GM12878 (cell line): ENCODE measurements around the gene ADGRD1. TPM values are rescaled to one million over a fixed set of nuclear protein-coding genes. Genes with fewer than 3 reads are reported as not detected.

ENCODE experiments used
- ATAC-seq: fragments of 200-7000 bp; cut with Tn5 transposase; 3 replicates; pipeline ENCODE4 v1.9.1; 2020; ENCODE audit warnings: mild to moderate bottlenecking, moderate library complexity
- BruUV-seq: library from RNA; stranded (reverse); fragments of 400-500 nt; replicated peaks from 2 replicates; lab custom pipeline; 2021; lab: Mats Ljungman, UMichigan
- CTCF ChIA-PET: fragments of 300-600 bp; sonication (Branson Sonifier 250); formaldehyde crosslinking; extraction: SDS; loops from one replicate; lab custom pipeline; 2021; ENCODE audit warnings: inconsistent platforms; lab: Yijun Ruan, JAX
- POLR2A ChIA-PET: fragments of 350-600 bp; formaldehyde crosslinking; extraction: SDS; loops from one replicate; lab custom pipeline; 2021; ENCODE audit warnings: inconsistent platforms; lab: Charles Lee
- RAD21 ChIA-PET: fragments of 300-600 bp; sonication (Branson Sonifier 250); formaldehyde crosslinking; loops from one replicate; lab custom pipeline; 2023; ENCODE audit warnings: antibody characterized with exemption; ENCODE audit not compliant: unreplicated experiment; lab: Charles Lee
- SMC1A ChIA-PET: fragments of 300-600 bp; sonication (Branson Sonifier 250); formaldehyde crosslinking; loops from one replicate; lab custom pipeline; 2023; ENCODE audit not compliant: unreplicated experiment, uncharacterized antibody; lab: Charles Lee
- DNase-seq: peaks from one replicate; pipeline ENCODE4 v3.0.0-alpha.2; 2011; ENCODE audit warnings: low read depth, low spot score
- FAIRE-seq: peaks from 3 replicates; lab custom pipeline; 2011; peaks lifted over from hg19 to GRCh38; lab: Jason Lieb, UNC
- H2AFZ ChIP-seq: 2 replicates; pipeline ENCODE4 v1.6.0; 2011; ENCODE audit warnings: low read depth, low read length, control low read depth; ENCODE audit not compliant: control insufficient read depth
- H3K27ac ChIP-seq: 2 replicates; pipeline ENCODE4 v1.5.1; 2011; ENCODE audit warnings: control low read depth; ENCODE audit not compliant: control insufficient read depth, insufficient read depth
- H3K27me3 ChIP-seq, 2 experiments: replicated peaks in 1 of 2; 2 replicates each; pipeline versions ENCODE4 v1.6.0 to v1.6.1; 2011; ENCODE audit warnings: low read length in 1 of 2; ENCODE audit not compliant: control insufficient read depth in 2 of 2, insufficient read depth in 2 of 2
- H3K36me3 ChIP-seq, 2 experiments: 2 replicates each; pipeline ENCODE4 v1.5.1; 2011; ENCODE audit warnings: low read length in 1 of 2; ENCODE audit not compliant: control insufficient read depth in 2 of 2, insufficient read depth in 2 of 2
- H3K4me1 ChIP-seq: 2 replicates; pipeline ENCODE4 v1.6.1; 2011; ENCODE audit warnings: mild to moderate bottlenecking, low read length, moderate library complexity, mixed read lengths; ENCODE audit not compliant: control insufficient read depth, insufficient read depth
- H3K4me2 ChIP-seq: 2 replicates; pipeline ENCODE4 v1.6.0; 2011; ENCODE audit warnings: control low read depth; ENCODE audit not compliant: control insufficient read depth, insufficient read depth
- H3K4me3 ChIP-seq: fragments of 200-600 bp; sonication (generic); 2 replicates; pipeline ENCODE4 v1.5.1; 2016
- H3K79me2 ChIP-seq: 2 replicates; pipeline ENCODE4 v1.6.0; 2011; ENCODE audit warnings: low read length; ENCODE audit not compliant: control insufficient read depth, insufficient read depth
- H3K9ac ChIP-seq: 2 replicates; pipeline ENCODE4 v1.8.0; 2011; ENCODE audit warnings: low read length, control low read depth, mixed read lengths; ENCODE audit not compliant: control insufficient read depth, insufficient read depth
- H3K9me3 ChIP-seq: replicated peaks from 3 replicates; pipeline ENCODE4 v1.5.1; 2011; ENCODE audit warnings: mild to moderate bottlenecking, low read length; ENCODE audit not compliant: control insufficient read depth, insufficient read depth
- H4K20me1 ChIP-seq: 2 replicates; pipeline ENCODE4 v1.6.0; 2011; ENCODE audit not compliant: control insufficient read depth, insufficient read depth
- EP300 ChIP-seq, 2 experiments: fragments of 150-350 bp in 1 of 2; IDR thresholded peaks; 2 replicates each; pipeline ENCODE4 v1.6.1; 2011 to 2012; ENCODE audit warnings: low read depth in 2 of 2, low read length in 2 of 2, borderline replicate concordance in 1 of 2, improper control_type of control experiment in 1 of 2, inconsistent platforms in 1 of 2; ENCODE audit not compliant: control insufficient read depth in 1 of 2
- HDGF ChIP-seq: fragments of 450-650 bp; IDR thresholded peaks from 2 replicates; pipeline ENCODE4 v1.6.1; 2016; ENCODE audit warnings: antibody characterized with exemption
- IKZF2 ChIP-seq, 2 experiments: fragments of 450-650 bp; IDR thresholded peaks; 2 replicates each; pipeline ENCODE4 v1.6.1; 2017; ENCODE audit warnings: mild to moderate bottlenecking in 2 of 2, moderate library complexity in 2 of 2
- PAX5 ChIP-seq: IDR thresholded peaks from 2 replicates; pipeline ENCODE4 v1.6.1; 2011; ENCODE audit warnings: low read depth, low read length, borderline replicate concordance
- RELA ChIP-seq: fragments of 450-650 bp; IDR thresholded peaks from 2 replicates; pipeline ENCODE4 v1.8.0; 2014; ENCODE audit warnings: borderline replicate concordance; ENCODE audit not compliant: partially characterized antibody
- WGBS: methylation state at CpG from one replicate; pipeline ENCODE4 v1.1.6; 2016; ENCODE audit warnings: low lambda C conversion rate; ENCODE audit not compliant: insufficient replicate concordance, insufficient coverage; ENCODE audit errors: missing lambda C conversion rate; 5-methylcytosine and 5-hydroxymethylcytosine counted together
- in situ Hi-C: fragments of 300-500 bp; cut with MboI; formaldehyde crosslinking; loops from 9 replicates; pipeline ENCODE4 v1.14.3; 2018; ENCODE audit warnings: mixed read lengths
- intact Hi-C: fragments of 100-400 bp; cut with micrococcal nuclease; formaldehyde crosslinking; loops from one replicate; pipeline ENCODE4 v1.14.2; 2022; ENCODE audit not compliant: unreplicated experiment
- polyA plus RNA-seq, 11 experiments: library from polyadenylated mRNA; depleted of rRNA in 4 of 11; unstranded in 6 of 11; stranded (reverse) in 5 of 11; fragments of >200 nt; fragmentation: Nextera tagmentation in 4 of 11; fragmentation: Illumina TruSeq in 1 of 11; extraction: Ambion mirVana in 4 of 11; extraction: Trizol in 1 of 11; gene quantifications; 1 replicate in 1 of 11; 2 replicates in 10 of 11; pipeline versions ENCODE4 v1.2.1 to v1.2.3, GENCODE V29; 2011 to 2016; ENCODE audit warnings: inconsistent platforms in 2 of 11, missing spikeins in 2 of 11, low read depth in 1 of 11
- total RNA-seq, 4 experiments: library from RNA; depleted of rRNA in 3 of 4; stranded (reverse); fragments of >200 nt in 3 of 4; fragmentation: Illumina TruSeq in 1 of 4; extraction: Trizol in 1 of 4; gene quantifications; 2 replicates each; pipeline versions ENCODE4 v1.2.1 to v1.2.3, GENCODE V29; 2013 to 2021
- TF ChIP-seq, protein P1 (sequence below): fragments of 450-650 bp; IDR thresholded peaks from 2 replicates; pipeline ENCODE4 v1.6.1; 2016; ENCODE audit warnings: mild to moderate bottlenecking
- TF ChIP-seq, protein P2 (sequence below): fragments of 450-650 bp; IDR thresholded peaks from 2 replicates; pipeline ENCODE4 v1.6.1; 2017; ENCODE audit warnings: mild to moderate bottlenecking, moderate library complexity
- TF ChIP-seq, protein P3 (sequence below): fragments of 450-650 bp; IDR thresholded peaks from 2 replicates; pipeline ENCODE4 v1.6.1; 2017; ENCODE audit warnings: low read depth, mild to moderate bottlenecking, moderate library complexity

The ADGRD1 gene
- total and polyA plus RNA-seq, 10 of the 15 experiments (the other 5 are each of a cell fraction or from before 2014, with no cell fraction given): 0.15 to 12.7 (median 1.2) TPM

DNA sequence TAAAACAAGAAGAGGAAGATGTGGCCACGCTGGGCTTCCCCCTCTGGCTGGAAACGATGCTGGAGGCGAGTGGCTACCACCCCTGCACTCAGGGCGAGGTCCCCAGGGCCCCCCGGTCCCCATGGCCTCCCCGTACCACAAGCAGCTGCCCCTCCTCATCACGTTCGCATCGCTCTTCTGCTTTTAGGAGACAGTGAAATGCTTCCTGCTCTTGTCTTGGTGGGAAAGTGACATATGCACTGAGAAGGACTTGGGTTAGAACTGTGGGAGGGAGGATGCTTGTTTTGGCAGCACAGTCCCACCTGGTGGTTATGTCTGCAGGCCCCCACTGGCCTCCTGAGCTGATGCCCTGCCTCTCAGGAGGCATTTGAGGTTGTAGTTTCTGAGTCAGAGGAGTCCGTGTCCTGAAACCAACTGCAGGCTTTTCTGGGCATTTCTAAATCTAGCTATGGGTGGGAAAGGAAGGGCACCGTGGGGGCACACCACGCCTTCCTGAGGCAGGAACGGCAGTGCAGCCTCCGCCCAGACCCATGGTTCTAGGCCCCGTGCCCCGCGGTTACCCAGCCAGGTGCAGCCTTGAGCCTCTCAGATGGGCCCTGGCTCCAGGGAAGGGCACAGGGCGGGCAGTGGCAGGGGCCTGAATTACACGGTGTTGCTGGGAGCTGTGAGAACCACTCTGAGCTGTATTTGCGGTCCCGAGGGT lies 139.3 kb downstream of the ADGRD1 start (continued):
- TF ChIP-seq, protein P1, sequence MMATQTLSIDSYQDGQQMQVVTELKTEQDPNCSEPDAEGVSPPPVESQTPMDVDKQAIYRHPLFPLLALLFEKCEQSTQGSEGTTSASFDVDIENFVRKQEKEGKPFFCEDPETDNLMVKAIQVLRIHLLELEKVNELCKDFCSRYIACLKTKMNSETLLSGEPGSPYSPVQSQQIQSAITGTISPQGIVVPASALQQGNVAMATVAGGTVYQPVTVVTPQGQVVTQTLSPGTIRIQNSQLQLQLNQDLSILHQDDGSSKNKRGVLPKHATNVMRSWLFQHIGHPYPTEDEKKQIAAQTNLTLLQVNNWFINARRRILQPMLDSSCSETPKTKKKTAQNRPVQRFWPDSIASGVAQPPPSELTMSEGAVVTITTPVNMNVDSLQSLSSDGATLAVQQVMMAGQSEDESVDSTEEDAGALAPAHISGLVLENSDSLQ: peak; percentile 46
- TF ChIP-seq PAX5: peak; percentile 83; the same call in 1 of the 2 replicates
- TF ChIP-seq IKZF2 (IDR thresholded peaks at IDR 0.05): peak; percentile 96 to 98

DNA sequence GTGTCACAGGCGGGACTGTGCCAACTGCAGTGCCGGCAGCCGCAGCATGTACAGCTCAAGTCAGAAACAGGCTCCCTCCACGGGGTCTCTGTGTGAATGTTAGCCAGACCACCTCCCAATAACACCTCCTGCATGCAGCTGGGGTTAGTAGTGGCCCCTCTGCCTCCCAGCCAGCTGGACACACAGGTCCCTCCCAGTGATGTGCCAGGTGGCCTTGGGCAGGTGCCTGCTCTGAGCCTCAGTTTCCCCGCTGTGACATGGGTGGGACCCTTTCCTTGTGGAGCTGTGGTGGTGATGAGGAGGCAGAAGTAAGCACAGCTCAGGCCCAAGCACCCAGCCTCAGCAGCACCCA lies 139.9 kb downstream of the ADGRD1 start:
- intact Hi-C loops: loop anchor here (2.0 kb wide), 3 partner anchors 25 to 215 kb away; no protein-coding TSS in a partner anchor
- H3K9ac ChIP-seq: 0 out of 2 replicates have a peak overlapping the region, but pooled peaks have one; percentile 3

More for the DNA sequence above, 139.9 kb downstream of the ADGRD1 start:
- CTCF ChIA-PET: interaction anchor here (0.8 to 2.8 kb wide), 7 partner anchors 8 to 274 kb away, joined by 3 to 37 read pairs (median 4); no protein-coding TSS in a partner anchor
- no peaks in the 10 kb centered on the region for H4K20me1 ChIP-seq
- no peak overlapping the region for H2AFZ ChIP-seq
- no peak for ATAC-seq
- no TSS peak for BruUV-seq
- RAD21 ChIA-PET: interaction anchor here (0.9 to 3.1 kb wide), 18 partner anchors 8 to 683 kb away, joined by 3 to 36 read pairs (median 5); partner anchors contain the start of gene ADGRD1
- H3K4me1 ChIP-seq: peaks cover 46% of the 10 kb centered on the region
- 20% methylated on average over 5 of the region's 5 CpGs for WGBS
- H3K36me3 ChIP-seq: no peaks in the 10 kb centered on the region
- H3K27ac ChIP-seq: peak overlapping the region; percentile 89
- in situ Hi-C loops: no loop called here
- H3K9me3 ChIP-seq: no peaks in the 10 kb centered on the region
- TF ChIP-seq, protein P2, sequence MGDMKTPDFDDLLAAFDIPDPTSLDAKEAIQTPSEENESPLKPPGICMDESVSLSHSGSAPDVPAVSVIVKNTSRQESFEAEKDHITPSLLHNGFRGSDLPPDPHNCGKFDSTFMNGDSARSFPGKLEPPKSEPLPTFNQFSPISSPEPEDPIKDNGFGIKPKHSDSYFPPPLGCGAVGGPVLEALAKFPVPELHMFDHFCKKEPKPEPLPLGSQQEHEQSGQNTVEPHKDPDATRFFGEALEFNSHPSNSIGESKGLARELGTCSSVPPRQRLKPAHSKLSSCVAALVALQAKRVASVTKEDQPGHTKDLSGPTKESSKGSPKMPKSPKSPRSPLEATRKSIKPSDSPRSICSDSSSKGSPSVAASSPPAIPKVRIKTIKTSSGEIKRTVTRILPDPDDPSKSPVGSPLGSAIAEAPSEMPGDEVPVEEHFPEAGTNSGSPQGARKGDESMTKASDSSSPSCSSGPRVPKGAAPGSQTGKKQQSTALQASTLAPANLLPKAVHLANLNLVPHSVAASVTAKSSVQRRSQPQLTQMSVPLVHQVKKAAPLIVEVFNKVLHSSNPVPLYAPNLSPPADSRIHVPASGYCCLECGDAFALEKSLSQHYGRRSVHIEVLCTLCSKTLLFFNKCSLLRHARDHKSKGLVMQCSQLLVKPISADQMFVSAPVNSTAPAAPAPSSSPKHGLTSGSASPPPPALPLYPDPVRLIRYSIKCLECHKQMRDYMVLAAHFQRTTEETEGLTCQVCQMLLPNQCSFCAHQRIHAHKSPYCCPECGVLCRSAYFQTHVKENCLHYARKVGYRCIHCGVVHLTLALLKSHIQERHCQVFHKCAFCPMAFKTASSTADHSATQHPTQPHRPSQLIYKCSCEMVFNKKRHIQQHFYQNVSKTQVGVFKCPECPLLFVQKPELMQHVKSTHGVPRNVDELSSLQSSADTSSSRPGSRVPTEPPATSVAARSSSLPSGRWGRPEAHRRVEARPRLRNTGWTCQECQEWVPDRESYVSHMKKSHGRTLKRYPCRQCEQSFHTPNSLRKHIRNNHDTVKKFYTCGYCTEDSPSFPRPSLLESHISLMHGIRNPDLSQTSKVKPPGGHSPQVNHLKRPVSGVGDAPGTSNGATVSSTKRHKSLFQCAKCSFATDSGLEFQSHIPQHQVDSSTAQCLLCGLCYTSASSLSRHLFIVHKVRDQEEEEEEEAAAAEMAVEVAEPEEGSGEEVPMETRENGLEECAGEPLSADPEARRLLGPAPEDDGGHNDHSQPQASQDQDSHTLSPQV: peak; percentile 2; the same call in 1 of the 2 replicates
- TF ChIP-seq, protein P3, sequence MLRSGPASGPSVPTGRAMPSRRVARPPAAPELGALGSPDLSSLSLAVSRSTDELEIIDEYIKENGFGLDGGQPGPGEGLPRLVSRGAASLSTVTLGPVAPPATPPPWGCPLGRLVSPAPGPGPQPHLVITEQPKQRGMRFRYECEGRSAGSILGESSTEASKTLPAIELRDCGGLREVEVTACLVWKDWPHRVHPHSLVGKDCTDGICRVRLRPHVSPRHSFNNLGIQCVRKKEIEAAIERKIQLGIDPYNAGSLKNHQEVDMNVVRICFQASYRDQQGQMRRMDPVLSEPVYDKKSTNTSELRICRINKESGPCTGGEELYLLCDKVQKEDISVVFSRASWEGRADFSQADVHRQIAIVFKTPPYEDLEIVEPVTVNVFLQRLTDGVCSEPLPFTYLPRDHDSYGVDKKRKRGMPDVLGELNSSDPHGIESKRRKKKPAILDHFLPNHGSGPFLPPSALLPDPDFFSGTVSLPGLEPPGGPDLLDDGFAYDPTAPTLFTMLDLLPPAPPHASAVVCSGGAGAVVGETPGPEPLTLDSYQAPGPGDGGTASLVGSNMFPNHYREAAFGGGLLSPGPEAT: no peak
- TF ChIP-seq EP300 (IDR thresholded peaks at IDR 0.05; ENCODE audit: borderline replicate concordance in 1 of 2, control insufficient read depth in 1 of 2, low read depth in 2 of 2, low read length in 2 of 2) (no peak), HDGF (peak; percentile 0; the same call in 1 of the 2 replicates), RELA (no peak)
- POLR2A ChIA-PET: interaction anchor here (0.6 to 2.1 kb wide), 5 partner anchors 8 to 140 kb away, joined by 3 to 9 read pairs (median 8); partner anchors contain the start of gene ADGRD1
- no peaks in the 10 kb centered on the region for H3K27me3 ChIP-seq
- SMC1A ChIA-PET: interaction anchor here (0.7 to 3.2 kb wide), 16 partner anchors 10 to 257 kb away, joined by 3 to 65 read pairs (median 4); partner anchors contain the start of gene ADGRD1
- FAIRE-seq: no peak
- H3K79me2 ChIP-seq: no peaks in the 10 kb centered on the region
- peak overlapping the region; percentile 89; the same call in 1 of the 2 replicates for H3K4me2 ChIP-seq
- H3K4me3 ChIP-seq: no peak overlapping the region
- no peak for DNase-seq
